Measurements from ENCODE around the gene MTMR3. TPM values are rescaled to one million over a fixed set of nuclear protein-coding genes. Genes with fewer than 3 reads are reported as not detected.

The MTMR3 gene
- total RNA-seq, 1 experiment from 2014 or later, result 26.8 TPM

GRCh38 chr22:30010789-30011405 is 127.9 kb downstream of the MTMR3 start:
- no peak overlapping the region for H3K27ac ChIP-seq (ENCODE audit: low read length)
- BruUV-seq (replicated peaks), result no TSS peak

GRCh38 chr22:30013201-30013600 is 130.2 kb downstream of the MTMR3 start:
- intact Hi-C loops (cut with micrococcal nuclease; ENCODE audit: unreplicated experiment) (no loop called here), in situ Hi-C loops (cut with HindIII; ENCODE audit: low pct_unique_long_range_greater_than_20kb, low sequenced_read_pairs) (no loop called here)
- ChIA-PET POLR2A (no interaction called here), CTCF (no interaction called here)
- BruUV-seq (replicated peaks), result no TSS peak
- Histone ChIP-seq H3K27ac (ENCODE audit: low read length) (no peak overlapping the region), H3K4me3 (ENCODE audit: low read depth in 2 of 2, low read length in 2 of 2) (no peak overlapping the region), H3K36me3 (ENCODE audit: control insufficient read depth, insufficient read depth, low read length) (no peaks in the 10 kb centered on the region; the same call in 1 of the 2 replicates), H3K9me3 (ENCODE audit: control insufficient read depth, insufficient read depth, low read depth, low read length) (no peaks in the 10 kb centered on the region), H3K27me3 (ENCODE audit: control insufficient read depth, insufficient read depth, low read length) (no peaks in the 10 kb centered on the region), H3K4me1 (ENCODE audit: control insufficient read depth, insufficient read depth, low read length) (no peaks in the 10 kb centered on the region)
- ATAC-seq, result no peak
- no peak for DNase-seq (ENCODE audit: low read depth, low spot score)
- no peak for TF ChIP-seq REST (IDR thresholded peaks at IDR 0.05; ENCODE audit: insufficient read depth in 1 of 2, low read depth in 2 of 2, low read length in 1 of 2)
- TF ChIP-seq TCF7L2 (IDR thresholded peaks at IDR 0.05; ENCODE audit: low read depth, low read length), result no peak
- no peak for TF ChIP-seq POLR2AphosphoS5 (IDR thresholded peaks at IDR 0.05; ENCODE audit: low read depth, low read length)
- no peak for TF ChIP-seq CTCF (IDR thresholded peaks at IDR 0.05)
- TF ChIP-seq SIN3A (IDR thresholded peaks at IDR 0.05; ENCODE audit: borderline replicate concordance, insufficient read depth, low read depth, low read length), result no peak

More at GRCh38 chr22:30010789-30011405, 127.9 kb downstream of the MTMR3 start:
- TF ChIP-seq REST (IDR thresholded peaks at IDR 0.05; ENCODE audit: insufficient read depth in 1 of 2, low read depth in 2 of 2, low read length in 1 of 2), result no peak
- no peak for TF ChIP-seq POLR2AphosphoS5 (IDR thresholded peaks at IDR 0.05; ENCODE audit: low read depth, low read length)
- no peak for TF ChIP-seq SIN3A (IDR thresholded peaks at IDR 0.05; ENCODE audit: borderline replicate concordance, insufficient read depth, low read depth, low read length)
- no peak for TF ChIP-seq TCF7L2 (IDR thresholded peaks at IDR 0.05; ENCODE audit: low read depth, low read length)
- no peak for TF ChIP-seq CTCF (IDR thresholded peaks at IDR 0.05)
- peaks cover 4% of the 10 kb centered on the region for H3K36me3 ChIP-seq (ENCODE audit: control insufficient read depth, insufficient read depth, low read length)
- intact Hi-C loops (cut with micrococcal nuclease; ENCODE audit: unreplicated experiment), result no loop called here
- H3K9me3 ChIP-seq (ENCODE audit: control insufficient read depth, insufficient read depth, low read depth, low read length), result no peaks in the 10 kb centered on the region
- no peaks in the 10 kb centered on the region for H3K27me3 ChIP-seq (ENCODE audit: control insufficient read depth, insufficient read depth, low read length)
- DNase-seq (ENCODE audit: low read depth, low spot score), result no peak
- no peaks in the 10 kb centered on the region for H3K4me1 ChIP-seq (ENCODE audit: control insufficient read depth, insufficient read depth, low read length)
- ChIA-PET POLR2A (interaction anchor here (0.6 kb wide), 1 partner anchor 235 kb away, joined by 3 read pairs; no protein-coding TSS in a partner anchor), CTCF (no interaction called here)
- no peak overlapping the region for H3K4me3 ChIP-seq (ENCODE audit: low read depth in 2 of 2, low read length in 2 of 2)
- in situ Hi-C loops (cut with HindIII; ENCODE audit: low pct_unique_long_range_greater_than_20kb, low sequenced_read_pairs), result no loop called here
- ATAC-seq, result no peak

All from Panc1 (cell line).